Measurements from ENCODE around the gene COBL. TPM values are rescaled to one million over a fixed set of nuclear protein-coding genes. Genes with fewer than 3 reads are reported as not detected.
A peak's percentile ranks its signal among the peaks of the same experiment; 100 is the strongest.

Gene COBL
- total RNA-seq, 1 experiment from 2014 or later, result 49.9 TPM

GRCh38 chr7:51175316-51175991 is 141.2 kb downstream of the COBL start:
- intact Hi-C loops (cut with micrococcal nuclease; ENCODE audit: unreplicated experiment), result no loop called here
- H3K4me1 Mint-ChIP-seq (ENCODE audit: low read depth, unreplicated experiment), result peaks cover 13% of the 10 kb centered on the region
- H3K9me3 Mint-ChIP-seq (ENCODE audit: low read depth, unreplicated experiment), result no peaks in the 10 kb centered on the region
- CTCF ChIA-PET, result interaction anchor here (1.4 to 1.9 kb wide), 3 partner anchors 13 to 201 kb away, joined by 3 to 7 read pairs (median 4); no protein-coding TSS in a partner anchor
- H3K27ac Mint-ChIP-seq (ENCODE audit: unreplicated experiment), result no peak overlapping the region
- H3K36me3 Mint-ChIP-seq (ENCODE audit: insufficient read depth, unreplicated experiment), result no peaks in the 10 kb centered on the region
- H3K27me3 Mint-ChIP-seq (ENCODE audit: unreplicated experiment), result no peaks in the 10 kb centered on the region
- no peak for TF ChIP-seq CTCF (IDR thresholded peaks at IDR 0.05; ENCODE audit: unreplicated experiment)
- no TSS peak for BruUV-seq (replicated peaks)
- DNase-seq, result no peak
- H3K4me3 Mint-ChIP-seq (ENCODE audit: low read depth, unreplicated experiment), result no peak overlapping the region

GRCh38 chr7:51165337-51165736 is 151.3 kb downstream of the COBL start:
- Mint-ChIP-seq H3K4me1 (ENCODE audit: low read depth, unreplicated experiment) (no peaks in the 10 kb centered on the region), H3K27me3 (ENCODE audit: unreplicated experiment) (no peaks in the 10 kb centered on the region), H3K9me3 (ENCODE audit: low read depth, unreplicated experiment) (no peaks in the 10 kb centered on the region), H3K36me3 (ENCODE audit: insufficient read depth, unreplicated experiment) (no peaks in the 10 kb centered on the region), H3K4me3 (ENCODE audit: low read depth, unreplicated experiment) (no peak overlapping the region), H3K27ac (ENCODE audit: unreplicated experiment) (no peak overlapping the region)
- DNase-seq, result no peak
- CTCF ChIA-PET, result interaction anchor here (0.6 to 5.3 kb wide), 2 partner anchors 202 to 500 kb away, joined by 3 to 213 read pairs; no protein-coding TSS in a partner anchor
- no peak for TF ChIP-seq CTCF (IDR thresholded peaks at IDR 0.05; ENCODE audit: unreplicated experiment)
- no TSS peak for BruUV-seq (replicated peaks)
- intact Hi-C loops (cut with micrococcal nuclease; ENCODE audit: unreplicated experiment), result no loop called here

GRCh38 chr7:51162724-51163329 is 153.8 kb downstream of the COBL start:
- H3K4me3 Mint-ChIP-seq (ENCODE audit: low read depth, unreplicated experiment), result no peak overlapping the region
- peak; percentile 94 for TF ChIP-seq CTCF (IDR thresholded peaks at IDR 0.05; ENCODE audit: unreplicated experiment)
- H3K4me1 Mint-ChIP-seq (ENCODE audit: low read depth, unreplicated experiment), result no peaks in the 10 kb centered on the region

GRCh38 chr7:51161937-51162336 is 154.7 kb downstream of the COBL start:
- Mint-ChIP-seq H3K4me1 (ENCODE audit: low read depth, unreplicated experiment) (no peaks in the 10 kb centered on the region), H3K36me3 (ENCODE audit: insufficient read depth, unreplicated experiment) (no peaks in the 10 kb centered on the region), H3K4me3 (ENCODE audit: low read depth, unreplicated experiment) (no peak overlapping the region), H3K27me3 (ENCODE audit: unreplicated experiment) (no peaks in the 10 kb centered on the region), H3K9me3 (ENCODE audit: low read depth, unreplicated experiment) (no peaks in the 10 kb centered on the region), H3K27ac (ENCODE audit: unreplicated experiment) (no peak overlapping the region)
- BruUV-seq (replicated peaks), result no TSS peak
- CTCF ChIA-PET, result interaction anchor here (0.7 to 5.3 kb wide), 28 partner anchors 9 to 957 kb away, joined by 3 to 213 read pairs (median 6); no protein-coding TSS in a partner anchor
- no peak for DNase-seq
- TF ChIP-seq CTCF (IDR thresholded peaks at IDR 0.05; ENCODE audit: unreplicated experiment), result no peak
- intact Hi-C loops (cut with micrococcal nuclease; ENCODE audit: unreplicated experiment), result loop anchor here (1.0 to 2.0 kb wide), 10 partner anchors 63 to 1069 kb away; partner anchors contain the start of gene ZPBP

More at GRCh38 chr7:51162724-51163329, 153.8 kb downstream of the COBL start:
- Mint-ChIP-seq H3K27ac (ENCODE audit: unreplicated experiment) (no peak overlapping the region), H3K9me3 (ENCODE audit: low read depth, unreplicated experiment) (no peaks in the 10 kb centered on the region), H3K36me3 (ENCODE audit: insufficient read depth, unreplicated experiment) (no peaks in the 10 kb centered on the region), H3K27me3 (ENCODE audit: unreplicated experiment) (no peaks in the 10 kb centered on the region)
- no TSS peak for BruUV-seq (replicated peaks)
- intact Hi-C loops (cut with micrococcal nuclease; ENCODE audit: unreplicated experiment), result loop anchor here (1.0 to 2.0 kb wide), 5 partner anchors 62 to 696 kb away; no protein-coding TSS in a partner anchor
- peak; percentile 94 for DNase-seq
- CTCF ChIA-PET, result interaction anchor here (0.5 to 5.3 kb wide), 39 partner anchors 10 to 1070 kb away, joined by 3 to 213 read pairs (median 5); no protein-coding TSS in a partner anchor

Measured in Calu3 (cell line).